NCI-H1417 treated with DMSO at 0.1 percent for 48 hours (cell line): ENCODE data around the gene ZACN.
"Not testable (repeated sequence)": the region's sequence is repeated elsewhere in the genome, so short reads cannot be mapped to it uniquely, and the experiment has no call there.

Source experiments
- DNase-seq: peaks from one replicate; lab custom pipeline; 2025; lab: John Stamatoyannopoulos, UW

The ZACN gene

GRCh38 chr17:76054112-76054476 lies 24.9 kb upstream of the ZACN start:
- DNase-seq = no peak

GRCh38 chr17:76056882-76057281 lies 22.1 kb upstream of the ZACN start:
- no peak for DNase-seq

GRCh38 chr17:76058264-76058663 lies 20.7 kb upstream of the ZACN start:
- DNase-seq = not testable (repeated sequence)

- no peak for DNase-seq
Observed at GRCh38 chr17:76063875-76064546, 15.0 kb upstream of the ZACN start.

- DNase-seq = no peak
Observed at GRCh38 chr17:76065775-76066174, 13.2 kb upstream of the ZACN start.

GRCh38 chr17:76071531-76072147 lies 7.3 kb upstream of the ZACN start:
- no peak for DNase-seq

- peak; percentile 62 for DNase-seq
Observed at GRCh38 chr17:76072148-76072858, 6.7 kb upstream of the ZACN start, which contains the start of gene SRP68. TSS of gene SRP68 (minus strand) at chr17:76072517. CDS start at chr17:76072491, 26 bp downstream.

GRCh38 chr17:76074390-76075363 lies 4.3 kb upstream of the ZACN start, which contains the start of gene GALR2:
TSS of gene GALR2 (plus strand) at chr17:76074781. CDS start at chr17:76074884, 103 bp downstream.
- no peak for DNase-seq

GRCh38 chr17:76075364-76076145 lies 3.4 kb upstream of the ZACN start:
- no peak for DNase-seq

GRCh38 chr17:76076146-76076764 lies 2.7 kb upstream of the ZACN start:
- DNase-seq = no peak

- DNase-seq = no peak
Observed at GRCh38 chr17:76076765-76077583, 2.0 kb upstream of the ZACN start.

- DNase-seq = no peak
Observed at GRCh38 chr17:76077584-76078110, 1.3 kb upstream of the ZACN start.

GRCh38 chr17:76078370-76078769 lies 612 bp upstream of the ZACN start:
- not testable (repeated sequence) for DNase-seq

GRCh38 chr17:76079535-76079955 lies 563 bp downstream of the ZACN start:
- no peak for DNase-seq

GRCh38 chr17:76079956-76080767 lies 1.2 kb downstream of the ZACN start:
- no peak for DNase-seq

- DNase-seq = no peak
Observed at GRCh38 chr17:76080768-76081287, 1.8 kb downstream of the ZACN start.

- no peak for DNase-seq
Observed at GRCh38 chr17:76081295-76082210, 2.6 kb downstream of the ZACN start.
